ENCODE results near the gene HRK.
"Not testable (repeated sequence)": the region's sequence is repeated elsewhere in the genome, so short reads cannot be mapped to it uniquely, and the experiment has no call there.

Gene HRK

GRCh38 chr12:116818341-116818856 lies 62.8 kb downstream of the HRK start:
- no peak for DNase-seq

- DNase-seq: not testable (repeated sequence)
Measured at GRCh38 chr12:116814766-116815165, 66.5 kb downstream of the HRK start.

GRCh38 chr12:116813271-116814041 lies 67.8 kb downstream of the HRK start:
- DNase-seq: no peak

GRCh38 chr12:116812238-116812637 lies 69.0 kb downstream of the HRK start:
- no peak for DNase-seq

DNA sequence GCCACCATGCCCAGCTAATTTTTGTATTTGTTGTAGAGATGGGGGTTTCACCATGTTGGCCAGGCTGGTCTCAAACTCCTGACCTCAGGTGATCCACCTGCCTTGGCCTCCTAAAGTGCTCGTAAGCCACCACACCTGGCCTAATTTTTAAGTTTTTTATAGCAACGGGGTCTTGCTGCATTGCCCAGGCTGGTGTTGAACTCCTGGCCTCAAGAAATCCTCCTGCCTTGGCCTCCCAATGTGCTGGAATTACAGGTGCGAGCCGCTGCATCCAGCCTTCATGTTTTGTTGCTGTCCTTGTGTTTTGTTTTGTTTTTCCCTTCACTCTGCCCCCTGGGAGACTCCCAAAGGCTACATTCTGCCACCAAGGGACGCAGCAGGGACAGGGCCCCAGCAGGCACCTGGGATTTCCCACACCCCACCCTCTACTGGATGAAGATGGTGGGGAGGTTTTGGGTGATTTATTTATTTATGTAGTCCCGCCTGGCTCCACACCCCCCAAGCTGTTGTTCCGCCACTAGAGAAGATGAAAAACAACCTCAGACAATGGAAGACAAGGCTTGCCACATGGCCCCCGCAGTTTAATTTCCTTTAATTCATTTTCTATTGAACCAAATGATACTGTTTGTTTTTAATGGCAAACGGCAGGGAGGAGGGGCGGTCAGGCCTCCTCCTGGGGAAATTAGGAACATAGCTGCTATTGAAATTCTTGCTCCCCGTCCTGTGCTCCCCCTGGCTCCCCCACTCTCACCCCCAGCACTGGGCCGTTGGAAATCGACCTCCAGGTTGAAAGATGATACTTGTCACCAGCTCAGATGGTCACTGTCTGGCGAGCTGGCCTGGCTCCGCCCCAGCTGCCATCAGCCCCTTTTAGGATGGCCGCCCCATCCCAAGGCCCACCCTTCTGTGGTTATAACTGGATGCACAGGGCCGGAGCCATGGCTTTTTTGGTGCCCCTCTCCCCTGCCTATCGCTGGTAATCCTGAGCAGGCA lies 72.8 kb downstream of the HRK start:
- no peak for DNase-seq

- no peak for DNase-seq
Measured at GRCh38 chr12:116807546-116807945, 73.7 kb downstream of the HRK start.

- DNase-seq: no peak
Measured at GRCh38 chr12:116806845-116807440, 74.3 kb downstream of the HRK start.

All from NCI-H1436 (cell line).